KOPT-K1 (cell line): Measurements from ENCODE around the gene ROPN1L.
"Not testable (repeated sequence)": the region's sequence is repeated elsewhere in the genome, so short reads cannot be mapped to it uniquely, and the experiment has no call there.

ENCODE experiments used
- H3K27ac ChIP-seq: fragments of 200-600 bp; sonication (generic); 2 replicates; pipeline ENCODE4 v1.5.1; 2016; ENCODE audit warnings: antibody characterized with exemption, mild to moderate bottlenecking, low read depth, low read length; ENCODE audit not compliant: poor library complexity, severe bottlenecking
- H3K36me3 ChIP-seq: fragments of 200-600 bp; sonication (generic); 2 replicates; pipeline ENCODE4 v1.5.1; 2017; ENCODE audit warnings: antibody characterized with exemption, mild to moderate bottlenecking, low read length, moderate library complexity; ENCODE audit not compliant: insufficient read depth
- H3K9me3 ChIP-seq: fragments of 200-600 bp; sonication (generic); 2 replicates; pipeline ENCODE4 v1.5.1; 2017; ENCODE audit warnings: antibody characterized with exemption, low read length, mild to moderate bottlenecking; ENCODE audit not compliant: insufficient read depth, poor library complexity, severe bottlenecking

Gene ROPN1L

GRCh38 chr5:10441083-10441991 is at the start of gene ROPN1L:
TSS of gene ROPN1L (plus strand) at chr5:10441879. CDS start at chr5:10442168, 289 bp downstream.
- peaks cover 27% of the 10 kb centered on the region for H3K36me3 ChIP-seq
- H3K9me3 ChIP-seq: peaks cover 5% of the 10 kb centered on the region
- peak within 1 kb of the TSS; percentile 42 for H3K27ac ChIP-seq

GRCh38 chr5:10392567-10393328 is 48.9 kb upstream of the ROPN1L start:
- not testable (repeated sequence) for H3K27ac ChIP-seq

GRCh38 chr5:10393491-10393890 is 48.2 kb upstream of the ROPN1L start:
- Histone ChIP-seq H3K9me3 (no peaks in the 10 kb centered on the region), H3K36me3 (peaks cover 100% of the 10 kb centered on the region), H3K27ac (no peak overlapping the region)

More at GRCh38 chr5:10392567-10393328, 48.9 kb upstream of the ROPN1L start:
- not testable (repeated sequence) for H3K9me3 ChIP-seq
- peaks cover 100% of the 10 kb centered on the region for H3K36me3 ChIP-seq

GRCh38 chr5:10396552-10396951 is 45.1 kb upstream of the ROPN1L start:
- no peaks in the 10 kb centered on the region for H3K9me3 ChIP-seq
- peaks cover 96% of the 10 kb centered on the region for H3K36me3 ChIP-seq

GRCh38 chr5:10399839-10400238 is 41.8 kb upstream of the ROPN1L start:
- Histone ChIP-seq H3K9me3 (no peaks in the 10 kb centered on the region), H3K36me3 (peaks cover 96% of the 10 kb centered on the region), H3K27ac (no peak overlapping the region)

More at GRCh38 chr5:10396552-10396951, 45.1 kb upstream of the ROPN1L start:
- no peak overlapping the region for H3K27ac ChIP-seq

GRCh38 chr5:10400411-10400810 is 41.3 kb upstream of the ROPN1L start:
- Histone ChIP-seq H3K27ac (no peak overlapping the region), H3K36me3 (peaks cover 96% of the 10 kb centered on the region), H3K9me3 (no peaks in the 10 kb centered on the region)

GRCh38 chr5:10400831-10401230 is 40.8 kb upstream of the ROPN1L start:
- no peak overlapping the region for H3K27ac ChIP-seq
- H3K9me3 ChIP-seq: no peaks in the 10 kb centered on the region
- H3K36me3 ChIP-seq: peaks cover 96% of the 10 kb centered on the region

- H3K9me3 ChIP-seq: no peaks in the 10 kb centered on the region
- no peak overlapping the region for H3K27ac ChIP-seq
- H3K36me3 ChIP-seq: peaks cover 96% of the 10 kb centered on the region
Observed at GRCh38 chr5:10401498-10401897, 40.2 kb upstream of the ROPN1L start.

GRCh38 chr5:10403829-10404228 is 37.9 kb upstream of the ROPN1L start:
- no peaks in the 10 kb centered on the region for H3K9me3 ChIP-seq
- no peak overlapping the region for H3K27ac ChIP-seq

GRCh38 chr5:10406651-10407050 is 35.0 kb upstream of the ROPN1L start:
- peaks cover 100% of the 10 kb centered on the region for H3K36me3 ChIP-seq

More at GRCh38 chr5:10403829-10404228, 37.9 kb upstream of the ROPN1L start:
- peaks cover 97% of the 10 kb centered on the region for H3K36me3 ChIP-seq

GRCh38 chr5:10409504-10409903 is 32.2 kb upstream of the ROPN1L start:
- peak overlapping the region; percentile 18 for H3K27ac ChIP-seq
- peaks cover 100% of the 10 kb centered on the region for H3K36me3 ChIP-seq

More at GRCh38 chr5:10406651-10407050, 35.0 kb upstream of the ROPN1L start:
- no peaks in the 10 kb centered on the region for H3K9me3 ChIP-seq
- H3K27ac ChIP-seq: no peak overlapping the region

GRCh38 chr5:10410662-10411061 is 31.0 kb upstream of the ROPN1L start:
- no peaks in the 10 kb centered on the region for H3K9me3 ChIP-seq
- H3K36me3 ChIP-seq: peaks cover 100% of the 10 kb centered on the region
- H3K27ac ChIP-seq: no peak overlapping the region

More at GRCh38 chr5:10409504-10409903, 32.2 kb upstream of the ROPN1L start:
- no peaks in the 10 kb centered on the region for H3K9me3 ChIP-seq

GRCh38 chr5:10411336-10411735 is 30.3 kb upstream of the ROPN1L start:
- peaks cover 99% of the 10 kb centered on the region for H3K36me3 ChIP-seq
- no peak overlapping the region for H3K27ac ChIP-seq
- H3K9me3 ChIP-seq: no peaks in the 10 kb centered on the region

- Histone ChIP-seq H3K9me3 (no peaks in the 10 kb centered on the region), H3K36me3 (peaks cover 99% of the 10 kb centered on the region), H3K27ac (no peak overlapping the region)
Observed at GRCh38 chr5:10416868-10417267, 24.8 kb upstream of the ROPN1L start.

GRCh38 chr5:10418654-10419345 is 22.9 kb upstream of the ROPN1L start:
- no peaks in the 10 kb centered on the region for H3K9me3 ChIP-seq
- no peak overlapping the region for H3K27ac ChIP-seq
- peaks cover 99% of the 10 kb centered on the region for H3K36me3 ChIP-seq
